Measurements from ENCODE around the gene ERGIC1.

Gene ERGIC1

DNA sequence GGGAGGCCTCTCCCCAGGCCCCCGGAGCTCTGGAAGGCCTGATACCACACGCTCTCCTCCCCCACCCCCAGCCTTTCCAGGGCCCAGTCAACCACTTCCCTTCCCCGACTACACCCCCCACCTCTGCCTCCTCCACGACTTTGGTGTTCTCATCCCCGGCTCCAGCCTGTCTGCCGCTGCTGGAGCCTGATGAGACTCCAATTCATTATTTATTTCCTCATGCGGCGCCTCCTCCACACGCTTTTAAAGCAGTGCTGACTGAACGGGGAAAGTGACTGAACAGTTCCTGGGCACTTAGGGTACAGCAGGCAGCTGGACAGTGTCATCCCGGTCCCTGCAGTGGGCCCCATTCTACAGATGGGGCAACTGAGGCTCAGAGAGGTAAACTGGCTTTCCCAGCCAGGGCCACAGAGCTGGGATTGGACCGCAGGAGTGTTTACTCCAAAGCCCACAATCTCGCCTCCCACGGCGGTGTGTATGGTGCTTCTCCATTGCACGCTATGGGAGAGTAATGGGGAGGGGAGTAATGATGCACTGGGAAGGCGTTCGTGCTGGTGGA is 109.3 kb downstream of the ERGIC1 start:
- H3K36me3 Mint-ChIP-seq (ENCODE audit: insufficient read depth) = peaks cover 9% of the 10 kb centered on the region
- DNase-seq (ENCODE audit: low spot score in 2 of 2) = no peak
- no peak for ATAC-seq (replicated peaks; ENCODE audit: extremely low read depth, poor library complexity, severe bottlenecking)
- no peak overlapping the region for H3K27ac Mint-ChIP-seq (ENCODE audit: low read depth)
- H3K4me1 Mint-ChIP-seq = no peaks in the 10 kb centered on the region
- no peak overlapping the region for H3K4me3 Mint-ChIP-seq
- H3K9me3 Mint-ChIP-seq = no peaks in the 10 kb centered on the region
- no peaks in the 10 kb centered on the region for H3K27me3 Mint-ChIP-seq

DNA sequence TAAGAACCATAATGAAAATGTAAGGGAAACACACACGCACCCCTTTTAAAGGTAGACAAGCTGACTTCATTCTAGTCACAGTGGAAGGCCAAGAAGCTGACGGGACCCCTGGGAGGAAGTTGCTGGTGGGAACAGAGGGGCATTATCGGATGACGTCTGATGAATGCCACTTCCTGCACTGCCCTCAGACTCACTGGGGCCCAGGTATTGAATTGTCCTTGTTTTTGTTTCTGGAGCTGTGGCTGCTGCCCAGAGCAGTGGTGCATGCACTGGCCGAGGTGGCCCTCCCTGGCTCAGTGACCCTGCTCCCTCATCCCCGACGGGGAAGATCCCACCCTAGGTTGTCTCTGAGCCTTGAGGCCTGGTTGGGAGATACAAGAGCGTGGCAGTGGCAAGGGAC is 109.9 kb downstream of the ERGIC1 start:
- peaks cover 9% of the 10 kb centered on the region for H3K36me3 Mint-ChIP-seq (ENCODE audit: insufficient read depth)
- DNase-seq (ENCODE audit: low spot score in 2 of 2) = no peak
- no peaks in the 10 kb centered on the region for H3K4me1 Mint-ChIP-seq
- no peak overlapping the region for H3K4me3 Mint-ChIP-seq
- no peak overlapping the region for H3K27ac Mint-ChIP-seq (ENCODE audit: low read depth)
- no peak for ATAC-seq (replicated peaks; ENCODE audit: extremely low read depth, poor library complexity, severe bottlenecking)
- no peaks in the 10 kb centered on the region for H3K27me3 Mint-ChIP-seq
- H3K9me3 Mint-ChIP-seq = no peaks in the 10 kb centered on the region

DNA sequence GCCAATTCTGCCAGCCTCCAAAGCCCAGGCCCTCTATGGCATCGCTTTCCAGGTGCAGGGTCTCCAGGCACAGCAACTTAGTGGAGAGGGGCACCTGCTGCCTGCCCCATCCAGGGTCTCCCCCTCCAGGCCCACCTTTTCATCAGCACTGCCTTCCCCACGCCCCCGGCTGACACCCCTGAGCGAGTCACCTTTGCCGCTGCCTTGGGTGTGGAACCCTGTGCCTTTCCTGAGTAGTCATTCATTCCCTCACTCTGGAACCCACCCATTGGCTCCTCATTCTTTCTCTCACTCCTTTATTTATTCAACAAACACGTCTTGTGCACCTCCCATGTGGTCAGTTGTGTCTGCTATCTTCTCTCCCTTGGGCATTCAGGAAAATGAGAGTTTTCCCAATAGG is 110.7 kb downstream of the ERGIC1 start:
- H3K4me3 Mint-ChIP-seq = no peak overlapping the region
- no peaks in the 10 kb centered on the region for H3K9me3 Mint-ChIP-seq
- DNase-seq (ENCODE audit: low spot score in 2 of 2) (no peak), ATAC-seq (replicated peaks; ENCODE audit: extremely low read depth, poor library complexity, severe bottlenecking) (no peak)
- no peaks in the 10 kb centered on the region for H3K27me3 Mint-ChIP-seq
- H3K27ac Mint-ChIP-seq (ENCODE audit: low read depth) = no peak overlapping the region
- H3K4me1 Mint-ChIP-seq = no peaks in the 10 kb centered on the region
- H3K36me3 Mint-ChIP-seq (ENCODE audit: insufficient read depth) = peaks cover 11% of the 10 kb centered on the region

DNA sequence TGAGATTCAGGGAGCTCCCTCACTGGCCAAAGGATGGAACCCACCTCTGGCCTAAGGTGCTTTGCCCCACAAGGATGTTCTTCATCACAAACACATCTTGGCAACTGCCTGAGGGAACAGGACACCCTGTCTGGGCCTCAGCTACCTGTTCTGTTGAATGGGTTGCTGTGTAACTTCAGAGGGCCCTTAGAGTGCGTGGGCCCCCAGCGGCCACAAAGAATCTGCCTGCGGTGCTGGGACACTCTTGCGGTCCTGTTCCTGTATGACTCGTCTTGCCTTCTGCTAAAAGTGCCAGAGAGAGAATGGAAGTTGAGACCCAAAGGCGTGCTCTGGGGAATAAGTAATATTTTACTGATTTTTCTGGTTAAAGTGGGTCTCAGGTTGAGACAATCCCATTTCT is 111.1 kb downstream of the ERGIC1 start:
- no peaks in the 10 kb centered on the region for H3K9me3 Mint-ChIP-seq
- DNase-seq (ENCODE audit: low spot score in 2 of 2) = no peak

DNA sequence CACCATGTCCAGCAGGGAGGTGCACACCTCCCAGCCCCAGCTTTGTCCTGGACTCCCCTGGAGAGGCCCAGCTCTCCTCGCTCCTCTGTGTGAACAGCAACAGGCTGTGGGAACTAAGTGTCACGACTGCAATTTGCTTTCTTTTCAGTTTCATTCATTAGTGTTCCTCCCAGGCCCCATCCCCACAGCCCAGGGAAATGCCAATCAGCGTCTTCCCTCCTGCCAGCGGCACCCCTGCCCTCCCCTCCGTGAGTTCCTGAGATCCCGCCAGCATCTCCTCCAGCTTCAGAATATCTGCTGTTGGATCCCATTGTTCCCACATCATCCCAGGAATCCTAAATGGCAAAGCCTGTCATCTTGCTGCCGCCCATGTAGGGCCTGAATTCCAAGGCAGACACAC is 112.1 kb downstream of the ERGIC1 start:
- no peaks in the 10 kb centered on the region for H3K4me1 Mint-ChIP-seq
- peaks cover 10% of the 10 kb centered on the region for H3K36me3 Mint-ChIP-seq (ENCODE audit: insufficient read depth)
- H3K4me3 Mint-ChIP-seq = no peak overlapping the region
- ATAC-seq (replicated peaks; ENCODE audit: extremely low read depth, poor library complexity, severe bottlenecking) = no peak
- no peaks in the 10 kb centered on the region for H3K27me3 Mint-ChIP-seq
- H3K9me3 Mint-ChIP-seq = no peaks in the 10 kb centered on the region
- DNase-seq (ENCODE audit: low spot score in 2 of 2) = no peak
- peak overlapping the region; percentile 27 for H3K27ac Mint-ChIP-seq (ENCODE audit: low read depth)

More for the DNA sequence above, 111.1 kb downstream of the ERGIC1 start:
- H3K36me3 Mint-ChIP-seq (ENCODE audit: insufficient read depth) = peaks cover 11% of the 10 kb centered on the region
- no peaks in the 10 kb centered on the region for H3K4me1 Mint-ChIP-seq
- H3K27me3 Mint-ChIP-seq = no peaks in the 10 kb centered on the region
- no peak overlapping the region for H3K4me3 Mint-ChIP-seq
- no peak overlapping the region for H3K27ac Mint-ChIP-seq (ENCODE audit: low read depth)
- no peak for ATAC-seq (replicated peaks; ENCODE audit: extremely low read depth, poor library complexity, severe bottlenecking)

DNA sequence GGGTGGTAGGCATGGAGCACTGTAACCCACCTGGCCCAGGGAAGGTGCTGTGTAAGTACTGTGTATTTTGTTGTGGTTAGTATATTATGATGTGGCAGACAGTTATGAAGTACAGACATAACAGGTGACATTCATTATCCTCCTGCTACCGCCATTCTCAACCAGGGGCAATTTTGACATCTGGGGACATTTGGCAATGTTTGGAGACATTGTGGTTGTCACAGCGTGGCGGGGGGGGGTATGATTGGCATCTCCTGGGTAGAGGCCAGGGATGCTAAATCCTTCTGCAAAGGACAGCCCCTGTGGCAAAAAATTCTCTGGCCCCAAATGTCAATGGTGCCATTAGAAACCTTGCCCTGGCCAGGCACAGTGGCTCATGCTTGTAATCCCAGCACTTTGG is 115.4 kb downstream of the ERGIC1 start:
- H3K36me3 Mint-ChIP-seq (ENCODE audit: insufficient read depth) = peaks cover 15% of the 10 kb centered on the region
- H3K9me3 Mint-ChIP-seq = no peaks in the 10 kb centered on the region

DNA sequence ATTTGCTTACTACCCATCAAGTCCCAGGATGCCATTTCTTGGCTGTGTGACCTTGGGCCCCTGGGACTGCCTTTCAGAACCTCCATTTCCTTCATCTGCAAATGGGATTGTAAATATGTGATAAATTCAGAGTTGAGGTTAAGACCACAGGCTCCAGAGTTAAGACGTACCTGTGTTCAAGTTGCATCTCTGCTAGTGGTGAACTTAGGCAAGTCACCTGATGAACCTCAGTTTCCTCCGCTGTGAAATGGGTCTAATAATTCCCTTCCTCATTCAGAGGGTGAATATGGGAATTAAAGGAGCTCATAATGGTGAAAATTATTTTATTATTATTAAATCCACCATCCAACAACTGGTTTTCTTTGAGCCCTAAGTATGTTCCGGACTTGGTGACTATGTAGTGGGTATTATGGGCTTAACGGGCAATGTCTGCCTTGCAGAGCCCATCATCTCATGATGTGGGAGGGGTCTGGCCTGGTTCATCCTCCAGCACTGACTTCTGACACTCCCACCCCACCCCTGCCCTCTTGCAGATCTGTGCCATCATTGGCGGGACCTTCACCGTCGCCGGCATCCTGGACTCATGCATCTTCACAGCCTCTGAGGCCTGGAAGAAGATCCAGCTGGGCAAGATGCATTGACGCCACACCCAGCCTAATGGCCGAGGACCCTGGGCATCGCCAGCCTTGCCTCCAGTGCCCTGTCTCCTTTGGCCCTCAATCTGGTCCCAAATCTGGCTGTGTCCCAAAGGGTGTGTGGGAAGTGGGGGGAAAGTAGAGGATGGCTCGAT is 116.3 kb downstream of the ERGIC1 start:
- no peak overlapping the region for H3K4me3 Mint-ChIP-seq
- no peaks in the 10 kb centered on the region for H3K9me3 Mint-ChIP-seq
- no peak overlapping the region for H3K27ac Mint-ChIP-seq (ENCODE audit: low read depth)
- DNase-seq (ENCODE audit: low spot score in 2 of 2) (no peak), ATAC-seq (replicated peaks; ENCODE audit: extremely low read depth, poor library complexity, severe bottlenecking) (no peak)
- peaks cover 13% of the 10 kb centered on the region for H3K36me3 Mint-ChIP-seq (ENCODE audit: insufficient read depth)
- H3K4me1 Mint-ChIP-seq = peaks cover 5% of the 10 kb centered on the region
- H3K27me3 Mint-ChIP-seq = no peaks in the 10 kb centered on the region

More for the DNA sequence above, 115.4 kb downstream of the ERGIC1 start:
- no peak overlapping the region for H3K27ac Mint-ChIP-seq (ENCODE audit: low read depth)
- H3K27me3 Mint-ChIP-seq = no peaks in the 10 kb centered on the region
- H3K4me1 Mint-ChIP-seq = no peaks in the 10 kb centered on the region
- DNase-seq (ENCODE audit: low spot score in 2 of 2) = no peak
- no peak overlapping the region for H3K4me3 Mint-ChIP-seq
- ATAC-seq (replicated peaks; ENCODE audit: extremely low read depth, poor library complexity, severe bottlenecking) = no peak

DNA sequence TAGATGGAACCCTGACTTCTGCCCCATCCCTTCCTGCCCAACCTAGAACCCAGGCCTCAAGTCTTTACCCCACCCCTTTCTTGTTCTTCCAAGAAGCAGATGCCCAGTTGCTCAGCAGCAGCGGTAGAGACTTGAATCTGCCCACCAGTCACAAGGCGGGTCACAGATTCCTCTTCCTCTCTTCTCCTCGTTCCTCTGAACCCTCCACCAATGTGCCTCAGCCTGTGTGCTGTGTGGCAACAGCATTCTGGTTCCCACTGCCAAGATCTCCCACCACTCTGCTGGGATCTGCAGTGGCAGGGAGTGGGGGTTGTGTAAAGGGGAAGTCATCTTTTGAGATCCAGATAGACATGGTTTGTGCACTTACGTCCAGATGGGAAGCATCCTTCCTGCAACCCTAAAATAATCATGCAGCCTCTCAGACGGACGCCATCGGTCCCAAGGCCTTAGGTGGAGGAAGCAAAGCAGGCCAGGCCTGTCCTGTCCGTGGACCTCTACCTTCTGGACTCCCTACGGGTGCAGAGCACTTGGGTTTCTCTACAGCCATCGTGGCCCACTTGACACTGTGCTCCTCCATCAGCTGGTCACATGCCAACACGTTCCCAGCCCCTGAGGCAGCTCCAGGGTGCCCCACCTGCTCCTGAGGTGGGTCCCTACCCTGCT is 117.5 kb downstream of the ERGIC1 start:
- Mint-ChIP-seq H3K9me3 (no peaks in the 10 kb centered on the region), H3K27me3 (no peaks in the 10 kb centered on the region), H3K27ac (ENCODE audit: low read depth) (peak overlapping the region; percentile 39), H3K4me1 (peaks cover 5% of the 10 kb centered on the region), H3K4me3 (no peak overlapping the region), H3K36me3 (ENCODE audit: insufficient read depth) (peaks cover 13% of the 10 kb centered on the region)
- no peak for ATAC-seq (replicated peaks; ENCODE audit: extremely low read depth, poor library complexity, severe bottlenecking)
- DNase-seq (ENCODE audit: low spot score in 2 of 2) = no peak

DNA sequence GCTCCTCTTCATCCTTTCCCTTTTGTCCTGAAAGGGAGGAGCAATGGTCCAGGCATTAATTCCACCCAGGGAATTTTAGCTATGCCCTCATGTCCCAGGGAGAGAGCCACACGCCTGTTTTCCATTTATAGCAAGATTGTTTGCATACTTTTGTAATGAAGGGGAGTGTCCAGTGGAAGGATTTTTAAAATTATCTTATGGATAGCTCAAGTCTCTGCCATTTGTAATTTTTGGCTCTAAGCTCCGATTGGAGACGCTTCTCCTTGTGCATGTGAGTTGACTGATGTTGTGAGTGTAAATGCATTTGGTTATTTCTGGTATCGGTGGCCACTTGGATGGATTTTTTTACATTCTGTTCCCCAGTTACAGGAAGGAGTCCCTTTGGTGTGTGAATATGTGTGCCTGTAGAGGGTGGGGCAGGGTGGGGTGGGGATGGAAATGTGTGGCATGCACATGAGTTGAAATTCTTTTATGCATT is 118.0 kb downstream of the ERGIC1 start:
- DNase-seq (ENCODE audit: low spot score in 2 of 2) = no peak
- H3K4me3 Mint-ChIP-seq = no peak overlapping the region
- H3K27ac Mint-ChIP-seq (ENCODE audit: low read depth) = no peak overlapping the region

DNA sequence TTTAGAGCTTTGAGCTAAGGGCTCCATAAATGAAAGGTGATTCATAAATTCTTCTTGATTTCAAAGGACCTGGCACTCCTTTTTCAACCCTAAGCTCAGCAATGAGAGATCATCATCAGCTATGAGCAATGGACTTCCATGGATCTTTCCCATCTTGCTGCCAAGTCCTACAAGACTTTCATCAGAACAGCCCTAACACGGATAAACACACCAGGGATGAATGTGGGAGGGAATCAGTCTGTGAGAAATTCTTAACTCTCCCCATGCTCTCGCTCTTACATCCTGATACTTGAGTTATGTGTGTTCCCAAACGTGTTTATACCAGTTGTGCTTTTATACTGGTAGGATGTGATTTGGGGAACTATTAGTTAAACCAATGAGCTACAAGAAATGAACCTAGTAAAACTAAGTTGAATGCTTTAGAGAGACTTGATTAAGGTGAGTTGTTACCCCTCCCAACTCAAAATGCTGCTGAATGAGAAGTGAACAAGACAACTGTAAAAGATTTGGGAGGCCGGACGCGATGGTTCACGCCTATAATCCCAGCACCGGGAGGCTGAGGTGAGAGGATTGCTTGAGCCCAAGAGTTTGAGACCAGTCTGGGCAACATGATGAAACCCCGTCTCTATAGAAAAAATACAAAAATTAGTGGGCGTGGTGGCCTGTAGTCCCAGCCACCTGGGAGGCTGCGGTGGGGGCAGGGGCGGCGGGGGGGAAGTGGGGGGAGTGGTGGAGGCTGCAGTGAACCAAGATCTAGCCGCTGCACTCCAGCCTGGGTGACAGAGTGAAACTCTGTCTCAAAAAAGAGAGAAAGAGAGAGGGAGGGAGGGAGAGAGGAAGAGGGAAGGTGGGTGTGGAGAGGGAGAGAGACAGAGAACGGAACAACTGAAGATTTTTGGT is 120.0 kb downstream of the ERGIC1 start:
- no peak overlapping the region for H3K27ac Mint-ChIP-seq (ENCODE audit: low read depth)
- H3K4me1 Mint-ChIP-seq = peaks cover 12% of the 10 kb centered on the region
- DNase-seq (ENCODE audit: low spot score in 2 of 2) = no peak
- peaks cover 15% of the 10 kb centered on the region for H3K36me3 Mint-ChIP-seq (ENCODE audit: insufficient read depth)
- no peak overlapping the region for H3K4me3 Mint-ChIP-seq
- no peaks in the 10 kb centered on the region for H3K27me3 Mint-ChIP-seq
- no peak for ATAC-seq (replicated peaks; ENCODE audit: extremely low read depth, poor library complexity, severe bottlenecking)
- H3K9me3 Mint-ChIP-seq = no peaks in the 10 kb centered on the region

More for the DNA sequence above, 118.0 kb downstream of the ERGIC1 start:
- H3K4me1 Mint-ChIP-seq = peaks cover 5% of the 10 kb centered on the region
- no peaks in the 10 kb centered on the region for H3K27me3 Mint-ChIP-seq
- no peak for ATAC-seq (replicated peaks; ENCODE audit: extremely low read depth, poor library complexity, severe bottlenecking)
- H3K36me3 Mint-ChIP-seq (ENCODE audit: insufficient read depth) = peaks cover 13% of the 10 kb centered on the region
- no peaks in the 10 kb centered on the region for H3K9me3 Mint-ChIP-seq

DNA sequence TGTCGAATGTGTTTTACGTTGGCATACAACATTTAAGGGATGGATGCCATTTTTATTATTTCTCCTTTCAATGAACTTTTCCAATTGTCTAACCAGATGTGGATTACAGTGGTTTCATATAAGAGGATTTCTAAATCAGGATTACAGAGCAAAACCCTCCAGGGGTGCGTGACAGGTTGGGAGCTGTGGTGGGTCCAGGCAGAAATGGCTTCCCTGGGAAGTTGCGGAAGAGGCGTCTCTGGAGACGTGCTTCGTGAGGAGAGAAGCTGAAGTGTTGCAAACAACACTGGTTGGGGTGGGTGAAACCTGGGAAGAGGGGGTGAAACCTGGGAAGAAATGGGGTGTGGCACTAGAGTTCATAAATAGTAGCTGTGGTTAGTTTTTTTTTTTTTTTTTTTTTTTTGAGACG is 120.7 kb downstream of the ERGIC1 start:
- Mint-ChIP-seq H3K4me1 (peaks cover 17% of the 10 kb centered on the region), H3K36me3 (ENCODE audit: insufficient read depth) (peaks cover 21% of the 10 kb centered on the region), H3K4me3 (no peak overlapping the region), H3K27ac (ENCODE audit: low read depth) (peak overlapping the region; percentile 3), H3K9me3 (no peaks in the 10 kb centered on the region), H3K27me3 (no peaks in the 10 kb centered on the region)
- ATAC-seq (replicated peaks; ENCODE audit: extremely low read depth, poor library complexity, severe bottlenecking) = no peak
- DNase-seq (ENCODE audit: low spot score in 2 of 2) = no peak

DNA sequence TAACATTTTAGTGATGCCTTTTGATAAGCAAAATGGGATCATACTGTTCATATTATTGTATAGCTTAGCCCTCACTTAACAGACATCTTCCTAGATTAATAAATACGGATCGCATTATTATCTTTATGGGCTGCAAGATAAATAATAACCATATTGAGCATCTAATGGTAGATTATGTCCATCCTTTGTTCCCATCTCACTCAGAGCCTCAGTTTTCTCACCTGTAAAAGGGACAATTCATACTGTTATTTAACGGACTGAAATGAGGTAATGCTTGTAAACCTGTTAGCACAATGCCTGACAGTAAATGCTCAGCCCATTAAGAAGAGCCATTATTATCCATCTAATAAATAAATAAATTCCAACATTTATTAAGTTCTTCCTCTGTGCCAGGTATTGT is 122.2 kb downstream of the ERGIC1 start:
- Mint-ChIP-seq H3K27me3 (no peaks in the 10 kb centered on the region), H3K27ac (ENCODE audit: low read depth) (no peak overlapping the region), H3K4me1 (peaks cover 27% of the 10 kb centered on the region), H3K9me3 (no peaks in the 10 kb centered on the region), H3K4me3 (no peak overlapping the region), H3K36me3 (ENCODE audit: insufficient read depth) (peaks cover 24% of the 10 kb centered on the region)
- ATAC-seq (replicated peaks; ENCODE audit: extremely low read depth, poor library complexity, severe bottlenecking) = no peak
- DNase-seq (ENCODE audit: low spot score in 2 of 2) = no peak

Data from central memory CD8-positive, alpha-beta T cell (primary cell).